Measurements from ENCODE around the gene PIAS4.
"Not testable (repeated sequence)": the region's sequence is repeated elsewhere in the genome, so short reads cannot be mapped to it uniquely, and the experiment has no call there.

The PIAS4 gene

GRCh38 chr19:3990815-3991117 lies 16.8 kb upstream of the PIAS4 start:
- no peak for DNase-seq (ENCODE audit: extremely low read depth, low read depth)
- TF ChIP-seq, protein P1, sequence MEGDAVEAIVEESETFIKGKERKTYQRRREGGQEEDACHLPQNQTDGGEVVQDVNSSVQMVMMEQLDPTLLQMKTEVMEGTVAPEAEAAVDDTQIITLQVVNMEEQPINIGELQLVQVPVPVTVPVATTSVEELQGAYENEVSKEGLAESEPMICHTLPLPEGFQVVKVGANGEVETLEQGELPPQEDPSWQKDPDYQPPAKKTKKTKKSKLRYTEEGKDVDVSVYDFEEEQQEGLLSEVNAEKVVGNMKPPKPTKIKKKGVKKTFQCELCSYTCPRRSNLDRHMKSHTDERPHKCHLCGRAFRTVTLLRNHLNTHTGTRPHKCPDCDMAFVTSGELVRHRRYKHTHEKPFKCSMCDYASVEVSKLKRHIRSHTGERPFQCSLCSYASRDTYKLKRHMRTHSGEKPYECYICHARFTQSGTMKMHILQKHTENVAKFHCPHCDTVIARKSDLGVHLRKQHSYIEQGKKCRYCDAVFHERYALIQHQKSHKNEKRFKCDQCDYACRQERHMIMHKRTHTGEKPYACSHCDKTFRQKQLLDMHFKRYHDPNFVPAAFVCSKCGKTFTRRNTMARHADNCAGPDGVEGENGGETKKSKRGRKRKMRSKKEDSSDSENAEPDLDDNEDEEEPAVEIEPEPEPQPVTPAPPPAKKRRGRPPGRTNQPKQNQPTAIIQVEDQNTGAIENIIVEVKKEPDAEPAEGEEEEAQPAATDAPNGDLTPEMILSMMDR (IDR thresholded peaks at IDR 0.05; ENCODE audit: low read depth, low read length): no peak

DNA sequence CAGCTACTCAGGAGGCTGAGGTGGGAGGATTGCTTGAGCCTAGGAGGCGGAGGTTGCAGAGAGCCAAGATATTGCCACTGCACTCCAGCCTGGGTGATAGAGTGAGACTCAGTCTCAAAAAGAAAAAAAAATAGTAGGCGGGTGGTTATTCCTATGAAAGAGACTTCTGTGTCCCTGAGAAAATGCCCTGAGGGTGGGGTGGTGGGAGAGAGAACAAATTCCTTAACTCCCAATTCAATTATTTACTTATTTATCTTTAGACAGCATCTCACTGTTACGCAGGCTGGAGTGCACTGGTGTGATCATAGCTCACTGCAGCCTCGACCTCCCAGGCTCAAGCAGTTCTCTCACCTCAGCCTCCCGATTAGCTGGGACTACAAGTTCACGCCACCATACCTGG lies 11.9 kb upstream of the PIAS4 start:
- TF ChIP-seq, protein P1 (IDR thresholded peaks at IDR 0.05; ENCODE audit: low read depth, low read length): no peak
- DNase-seq (ENCODE audit: extremely low read depth, low read depth): no peak

- not testable (repeated sequence) for DNase-seq (ENCODE audit: extremely low read depth, low read depth)
These were observed 8.7 kb upstream of the PIAS4 start for GRCh38 chr19:3998667-3999412.

DNA sequence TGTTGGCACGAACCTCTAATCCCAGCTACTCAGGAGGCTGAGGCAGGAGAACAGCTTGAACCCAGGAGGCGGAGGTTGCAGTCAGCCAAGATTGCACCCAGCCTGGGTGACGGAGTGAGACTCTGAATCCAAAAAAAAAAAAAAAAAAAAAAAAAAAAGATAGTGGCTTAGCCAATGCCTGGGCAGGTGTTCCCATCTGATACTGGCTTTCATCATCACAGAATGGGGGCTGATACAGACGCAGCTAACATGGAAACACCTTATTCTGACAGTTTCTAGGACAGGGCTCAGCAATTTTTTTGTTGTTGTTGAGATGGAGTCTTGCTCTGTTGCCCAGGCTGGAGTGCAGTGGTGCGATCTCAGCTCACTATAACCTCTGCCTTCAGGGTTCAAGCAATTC lies 6.7 kb upstream of the PIAS4 start:
- DNase-seq (ENCODE audit: extremely low read depth, low read depth): not testable (repeated sequence)

DNA sequence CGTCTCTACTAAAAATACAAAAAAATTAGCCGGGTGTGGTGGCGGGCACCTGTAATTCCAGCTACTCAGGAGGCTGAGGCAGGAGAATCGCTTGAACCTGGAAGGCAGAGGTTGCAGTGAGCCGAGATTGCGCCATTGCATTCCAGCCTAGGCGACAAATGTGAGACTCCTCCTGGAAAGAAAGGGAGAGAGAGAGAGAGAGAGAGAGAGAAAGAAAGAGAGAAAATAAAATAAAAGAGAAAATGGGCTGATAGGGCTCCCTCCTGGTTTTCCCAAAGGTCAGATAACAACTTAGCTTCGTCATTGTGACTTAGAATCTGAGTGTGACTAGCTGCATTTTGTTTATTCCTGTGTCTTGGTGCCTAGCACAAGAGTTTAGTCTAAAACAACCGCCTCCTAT lies 2.1 kb upstream of the PIAS4 start:
- DNase-seq (ENCODE audit: extremely low read depth, low read depth): not testable (repeated sequence)

GRCh38 chr19:4007836-4008539 lies 452 bp downstream of the PIAS4 start:
- TF ChIP-seq, protein P1 (IDR thresholded peaks at IDR 0.05; ENCODE audit: low read depth, low read length): no peak

GRCh38 chr19:4009990-4010807 lies 2.7 kb downstream of the PIAS4 start:
- TF ChIP-seq, protein P1 (IDR thresholded peaks at IDR 0.05; ENCODE audit: low read depth, low read length): no peak
- DNase-seq (ENCODE audit: extremely low read depth, low read depth): no peak

More at GRCh38 chr19:4007836-4008539, 452 bp downstream of the PIAS4 start:
- no peak for DNase-seq (ENCODE audit: extremely low read depth, low read depth)

- TF ChIP-seq, protein P1 (IDR thresholded peaks at IDR 0.05; ENCODE audit: low read depth, low read length): no peak
- DNase-seq (ENCODE audit: extremely low read depth, low read depth): no peak
These were observed 3.2 kb downstream of the PIAS4 start for GRCh38 chr19:4010808-4011110.

DNA sequence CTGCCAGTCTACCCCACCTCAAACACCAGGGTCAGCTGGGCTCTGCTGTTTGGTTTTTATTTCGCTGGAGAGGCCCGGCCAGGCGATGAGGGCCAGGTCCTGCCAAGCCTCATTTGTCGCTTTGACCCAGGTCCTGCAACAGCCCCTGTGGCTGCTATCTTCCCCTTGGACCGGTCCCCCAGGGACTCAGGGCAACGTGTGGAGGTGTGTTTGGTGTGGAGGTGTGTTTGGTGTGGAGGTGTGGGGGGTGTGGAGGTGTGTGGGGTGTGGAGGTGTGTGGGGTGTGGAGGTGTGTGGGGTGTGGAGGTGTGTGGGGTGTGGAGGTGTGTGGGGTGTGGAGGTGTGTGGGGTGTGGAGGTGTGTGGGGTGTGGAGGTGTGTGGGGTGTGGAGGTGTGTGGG lies 3.9 kb downstream of the PIAS4 start:
- DNase-seq (ENCODE audit: extremely low read depth, low read depth): not testable (repeated sequence)

Data from AG09319 (cell line).